Stimulated activated CD8-positive, alpha-beta memory T cell treated with anti-CD3 and anti-CD28 coated beads, Interleukin-4, amount 100 ng/mL, for 48 hours (primary cell): ENCODE data around the gene STAB1.
A peak's percentile ranks its signal among the peaks of the same experiment; 100 is the strongest.
"Not testable (repeated sequence)": the region's sequence is repeated elsewhere in the genome, so short reads cannot be mapped to it uniquely, and the experiment has no call there.

Experiments
- DNase-seq: peaks from one replicate; pipeline ENCODE4 v3.0.0-alpha.2; 2020

The STAB1 gene

DNA sequence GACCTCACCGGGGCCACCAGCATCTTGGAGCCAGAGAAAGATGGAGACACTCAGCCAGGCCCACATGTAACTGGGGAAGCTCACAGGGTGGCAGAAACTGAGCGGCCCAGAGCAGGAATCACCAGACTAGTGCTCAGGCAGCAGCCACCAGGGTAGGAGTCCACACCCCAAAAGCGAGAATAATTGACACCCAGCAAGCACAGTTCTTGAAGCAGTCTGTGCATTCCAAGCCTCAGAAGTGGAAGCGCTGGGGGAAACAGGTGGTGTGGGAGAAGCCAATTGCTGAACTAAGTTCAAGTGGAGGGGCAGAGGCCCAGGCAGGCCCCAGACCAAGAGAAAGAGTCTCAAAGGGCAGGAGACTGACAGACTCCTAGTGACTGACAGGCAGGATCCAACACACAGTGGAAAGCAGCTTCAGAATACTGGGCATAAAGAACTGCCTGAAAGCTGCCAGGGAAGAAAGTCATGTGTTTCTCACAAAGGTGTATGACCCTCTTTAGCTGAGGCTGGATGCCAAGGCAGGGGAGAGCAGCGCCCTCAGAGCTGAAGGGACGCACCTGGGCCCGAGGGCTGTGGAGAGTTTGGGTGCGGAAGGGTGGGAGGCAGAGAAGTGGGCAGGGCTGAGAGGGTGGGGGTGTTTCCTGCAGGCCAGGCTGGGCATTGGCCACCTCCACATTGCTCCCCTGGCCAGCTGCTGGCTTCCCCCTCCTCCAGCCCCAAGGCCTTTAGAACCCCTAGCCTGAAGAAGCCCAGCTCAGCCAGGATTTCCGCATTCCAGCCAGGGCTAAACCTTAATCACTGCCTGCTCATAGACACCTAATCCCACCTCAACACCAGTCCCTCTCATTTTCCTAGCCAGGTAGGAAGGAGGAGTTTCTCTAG is 30.8 kb downstream of the STAB1 start:
- no peak for DNase-seq

DNA sequence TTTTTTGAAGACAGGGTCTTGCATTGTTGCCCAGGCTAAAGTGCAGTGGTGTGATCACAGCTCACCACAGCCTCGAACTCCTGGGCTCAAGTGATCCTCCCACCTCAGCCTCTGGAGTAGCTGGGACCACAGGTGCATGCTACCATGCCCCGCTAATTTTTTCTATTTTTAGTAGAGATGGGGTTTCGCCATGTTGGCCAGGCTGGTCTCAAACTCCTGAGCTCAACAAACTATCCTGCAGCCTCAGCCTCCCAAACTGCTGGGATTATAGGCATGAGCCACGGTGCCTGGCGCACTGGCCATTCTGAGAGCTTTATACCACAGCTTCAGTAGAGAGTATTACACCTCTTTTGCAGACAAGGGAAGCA is 31.5 kb downstream of the STAB1 start:
- not testable (repeated sequence) for DNase-seq

DNA sequence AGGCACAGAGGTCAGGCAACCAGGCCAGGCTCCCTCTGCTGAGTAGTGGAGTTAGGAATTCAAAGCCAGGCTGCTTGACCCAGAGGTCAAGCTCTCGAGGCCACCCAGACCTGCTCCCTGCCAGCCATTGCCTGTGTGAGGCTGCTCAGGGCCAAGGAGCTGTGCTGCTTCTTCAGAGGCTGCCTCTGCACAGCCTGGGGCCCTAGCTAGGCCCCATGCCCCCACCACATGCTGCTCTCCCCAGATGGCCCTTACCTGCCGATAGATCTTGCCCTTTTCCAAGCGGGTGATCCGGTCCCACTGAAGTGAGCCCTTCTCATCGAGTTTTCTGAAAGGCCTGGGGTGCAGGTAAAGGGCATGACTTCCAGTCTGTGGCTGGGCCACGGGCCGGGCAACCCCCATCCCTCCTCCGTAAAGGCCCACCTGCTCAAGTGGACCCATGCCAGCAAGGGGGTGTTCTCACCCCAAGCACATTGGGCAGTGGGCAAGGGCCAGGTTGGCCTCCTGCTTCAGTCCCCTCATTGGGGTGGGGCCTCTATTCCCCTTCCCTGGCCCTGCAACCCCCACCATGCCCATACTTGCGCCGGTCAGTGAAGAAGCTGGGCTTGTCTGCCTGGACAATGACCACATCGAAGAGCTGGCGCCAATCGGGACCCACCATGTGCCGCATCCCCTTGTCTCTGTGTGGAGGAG is 32.0 kb downstream of the STAB1 start:
- no peak for DNase-seq

DNA sequence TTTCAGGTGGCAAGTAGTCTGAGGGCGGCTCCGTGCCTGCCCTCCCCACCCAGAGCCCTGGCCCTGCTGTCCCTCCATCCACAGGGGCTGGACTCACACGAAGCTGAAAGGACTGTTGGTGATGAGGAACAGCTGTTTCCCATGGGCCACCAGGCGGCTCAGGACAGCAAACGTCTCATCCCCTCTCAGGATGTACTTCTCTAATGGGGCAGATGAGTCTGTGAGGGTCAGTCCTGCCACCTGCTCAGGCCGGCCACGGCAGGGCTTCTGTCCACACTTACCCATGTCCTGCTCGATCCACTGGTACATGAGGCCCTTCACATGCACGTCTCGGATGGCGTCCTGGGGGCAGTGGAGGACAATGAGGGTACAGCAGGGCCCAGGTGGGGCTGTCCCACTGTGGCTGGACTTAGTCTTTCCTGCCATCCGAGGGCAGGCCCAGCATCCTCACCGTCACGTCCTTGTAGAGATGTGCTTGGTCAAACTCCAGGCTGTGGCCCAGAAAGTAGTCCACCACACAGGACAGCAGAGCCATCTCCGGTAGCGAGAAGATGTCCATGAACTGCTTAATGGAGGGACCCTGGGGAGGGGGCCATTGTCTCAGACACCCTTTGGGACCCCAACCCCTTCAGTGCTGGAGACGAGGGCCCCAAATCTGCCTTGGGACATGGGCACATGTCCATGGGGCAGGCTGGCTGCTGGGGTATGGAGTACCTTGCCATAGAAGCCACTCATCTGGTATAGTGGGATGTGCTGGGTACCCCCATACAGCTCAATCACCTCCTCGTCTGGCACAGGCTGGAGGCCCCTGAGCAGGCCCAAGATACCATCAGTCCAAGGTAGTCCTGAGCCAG is 32.8 kb downstream of the STAB1 start:
- DNase-seq: no peak

DNA sequence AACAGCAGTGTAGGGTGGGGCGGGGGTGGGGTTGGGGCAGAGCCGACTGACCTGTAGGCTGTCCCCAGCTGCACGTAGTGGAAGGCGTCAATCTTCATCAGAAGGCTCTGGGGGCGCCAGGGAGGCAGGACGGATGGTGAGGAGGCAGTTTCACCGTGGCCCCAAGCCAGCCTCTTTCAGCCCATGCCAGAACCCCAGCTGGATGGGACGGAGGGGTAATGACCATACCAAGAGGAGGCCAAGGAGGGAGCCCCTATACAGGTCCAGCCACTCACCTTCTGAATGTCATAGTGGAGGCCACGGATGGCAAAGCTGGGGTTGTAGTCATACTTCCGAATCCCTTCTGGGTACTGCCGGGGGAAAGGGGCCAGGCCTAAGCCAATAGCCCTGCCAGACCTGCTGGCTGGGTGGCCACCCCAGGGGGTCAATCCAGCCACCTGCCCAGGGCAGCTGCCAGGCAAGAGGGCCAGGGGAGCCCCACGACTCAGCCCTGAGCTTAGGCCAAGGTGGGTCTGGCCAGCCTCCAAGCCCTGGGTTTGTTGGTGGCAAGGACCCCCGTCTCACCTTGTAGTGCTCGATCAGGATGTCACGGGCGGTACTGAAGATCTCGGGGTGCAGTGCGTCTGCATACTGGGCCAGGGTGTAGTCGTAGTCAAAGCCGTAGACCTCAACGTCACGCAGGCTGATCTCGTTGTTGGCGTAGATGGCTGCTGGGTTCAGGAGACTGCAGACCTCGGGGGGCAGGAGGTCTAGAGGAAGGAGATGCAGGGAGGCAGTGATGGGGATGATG is 33.6 kb downstream of the STAB1 start:
- DNase-seq: no peak

DNA sequence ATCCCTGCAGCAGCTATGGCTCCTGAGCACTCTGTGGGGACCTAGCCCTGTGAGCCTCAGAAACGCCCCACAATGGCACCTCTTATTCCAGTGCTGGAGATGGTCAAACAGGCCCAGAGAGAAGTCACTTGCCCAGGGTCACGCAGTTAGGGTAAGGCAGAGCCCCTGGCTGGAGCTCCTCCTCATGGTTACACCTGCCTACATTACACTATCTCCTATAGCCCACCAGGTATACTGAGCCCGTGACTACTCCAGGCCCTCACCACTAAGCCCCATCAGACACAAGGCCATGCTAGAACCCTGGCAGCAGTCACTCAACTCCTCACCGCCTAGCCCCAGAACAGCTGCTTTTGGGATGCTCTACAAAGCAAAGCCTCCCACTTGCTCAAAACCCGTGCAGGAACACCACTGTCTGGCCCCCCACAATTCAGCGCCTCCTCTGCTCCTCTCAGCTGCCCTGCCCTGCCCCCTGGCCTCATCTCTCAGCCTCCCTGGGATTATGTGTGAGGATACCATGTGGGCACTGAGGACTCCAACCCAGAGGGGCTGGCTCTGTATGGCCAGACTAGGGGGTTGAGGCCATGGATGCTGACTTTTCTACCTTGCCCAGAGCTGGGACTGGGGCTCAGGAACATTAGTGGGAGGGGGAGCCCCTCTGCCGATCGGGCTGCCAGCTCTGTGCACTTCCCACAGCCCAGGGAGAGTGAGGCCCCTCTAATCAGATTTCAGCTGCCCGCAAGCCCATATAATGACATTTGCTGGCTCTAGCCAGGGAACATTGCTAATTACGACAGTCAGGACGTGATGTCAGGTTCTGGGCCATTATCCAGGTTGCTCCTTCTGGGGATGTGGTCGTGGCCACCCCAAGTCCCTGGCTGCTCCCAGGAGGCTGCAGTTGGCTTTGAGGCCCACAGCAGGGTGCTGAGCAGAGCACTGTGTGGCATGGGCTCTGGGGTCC is 34.5 kb downstream of the STAB1 start:
- no peak for DNase-seq

DNA sequence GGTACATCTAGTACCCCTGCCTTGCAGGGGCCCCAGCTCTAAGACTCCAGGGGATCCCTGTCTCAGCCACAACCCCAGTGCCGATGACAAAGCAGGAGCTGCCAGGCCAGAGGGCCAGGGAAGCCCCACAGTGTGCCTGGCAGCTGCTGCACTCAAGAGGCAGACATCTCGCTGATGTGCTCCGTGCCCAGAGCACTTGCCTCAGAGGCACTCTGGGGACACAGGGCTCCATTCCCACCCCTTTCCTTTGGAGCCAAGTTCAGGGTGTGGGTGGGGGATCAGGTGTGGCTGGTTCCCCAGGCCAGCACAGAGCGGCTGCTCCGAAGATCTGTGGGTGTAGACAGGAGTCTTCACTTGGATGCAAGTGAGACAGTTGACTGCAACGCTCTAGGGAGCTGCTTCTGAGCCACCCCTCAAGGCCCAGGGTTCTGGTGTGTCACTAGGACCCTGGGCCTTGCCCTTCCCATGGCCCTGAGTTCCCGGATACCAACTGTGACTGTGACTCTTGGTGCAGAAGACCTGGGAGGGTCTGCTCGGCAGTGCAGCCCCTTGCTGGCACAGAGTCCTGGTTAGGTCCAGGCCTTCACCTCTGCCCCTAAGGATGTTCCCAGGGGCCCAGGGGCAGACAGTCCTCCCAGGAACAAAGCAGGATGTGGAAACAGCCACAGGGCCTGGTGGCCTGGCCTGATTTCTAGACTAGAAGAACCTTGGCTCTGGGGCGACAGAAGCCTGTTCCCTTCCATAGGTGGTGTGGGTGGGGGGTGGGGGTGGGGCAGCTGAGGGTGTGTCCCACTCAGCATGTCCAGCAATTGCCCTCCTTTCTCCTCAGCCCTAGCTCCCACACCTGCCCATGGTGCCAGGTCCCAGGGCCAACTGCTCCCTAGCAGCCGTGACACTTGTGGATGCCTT is 36.0 kb downstream of the STAB1 start:
- DNase-seq: no peak

DNA sequence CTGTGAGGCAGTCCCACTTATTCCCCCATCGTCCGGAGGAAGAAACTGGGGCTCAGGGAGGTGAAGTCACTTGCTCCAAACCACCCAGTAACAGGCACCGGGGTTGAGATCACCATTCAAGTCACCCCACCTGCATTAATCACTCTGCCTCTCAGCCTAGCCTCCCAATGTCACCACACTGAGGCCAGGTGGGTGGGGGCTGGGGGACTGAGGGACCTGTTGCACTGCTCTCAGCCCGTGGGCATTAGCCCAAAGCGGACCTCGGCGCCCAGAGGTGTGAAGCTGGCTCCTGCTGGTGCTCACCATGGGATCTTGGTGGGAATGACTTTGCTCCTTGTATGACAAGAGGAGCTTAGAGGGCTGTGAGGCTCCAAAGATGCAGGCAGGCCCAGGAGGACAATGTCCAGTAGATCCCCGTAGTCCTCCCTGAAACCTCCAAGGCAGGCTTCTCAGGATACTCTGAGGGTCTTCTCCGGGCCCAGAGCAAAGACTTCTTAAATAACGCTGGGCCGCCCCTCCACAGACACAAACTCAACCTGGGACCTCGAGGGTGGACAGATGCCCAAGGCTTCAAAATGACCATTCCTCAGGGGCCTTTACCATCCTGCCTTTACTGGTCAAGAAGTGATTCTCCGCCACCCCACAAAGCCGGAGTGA is 36.9 kb downstream of the STAB1 start:
- DNase-seq: no peak

DNA sequence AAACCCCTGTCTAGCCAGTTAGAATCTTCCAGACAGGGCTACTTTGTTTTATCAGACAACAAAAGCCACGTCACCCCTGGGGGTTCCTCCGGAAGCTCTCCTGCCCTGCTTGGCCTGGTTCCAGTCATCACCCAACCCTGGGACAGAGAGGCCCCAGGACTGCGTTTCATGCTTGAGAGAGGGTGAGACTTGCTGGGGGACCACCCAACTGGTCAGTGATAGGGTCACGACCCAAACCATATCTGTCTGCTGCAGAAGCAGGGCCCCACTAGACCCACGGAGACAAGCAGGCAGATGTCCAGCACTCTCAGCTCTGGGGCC is 37.3 kb downstream of the STAB1 start:
- peak; percentile 56 for DNase-seq

DNA sequence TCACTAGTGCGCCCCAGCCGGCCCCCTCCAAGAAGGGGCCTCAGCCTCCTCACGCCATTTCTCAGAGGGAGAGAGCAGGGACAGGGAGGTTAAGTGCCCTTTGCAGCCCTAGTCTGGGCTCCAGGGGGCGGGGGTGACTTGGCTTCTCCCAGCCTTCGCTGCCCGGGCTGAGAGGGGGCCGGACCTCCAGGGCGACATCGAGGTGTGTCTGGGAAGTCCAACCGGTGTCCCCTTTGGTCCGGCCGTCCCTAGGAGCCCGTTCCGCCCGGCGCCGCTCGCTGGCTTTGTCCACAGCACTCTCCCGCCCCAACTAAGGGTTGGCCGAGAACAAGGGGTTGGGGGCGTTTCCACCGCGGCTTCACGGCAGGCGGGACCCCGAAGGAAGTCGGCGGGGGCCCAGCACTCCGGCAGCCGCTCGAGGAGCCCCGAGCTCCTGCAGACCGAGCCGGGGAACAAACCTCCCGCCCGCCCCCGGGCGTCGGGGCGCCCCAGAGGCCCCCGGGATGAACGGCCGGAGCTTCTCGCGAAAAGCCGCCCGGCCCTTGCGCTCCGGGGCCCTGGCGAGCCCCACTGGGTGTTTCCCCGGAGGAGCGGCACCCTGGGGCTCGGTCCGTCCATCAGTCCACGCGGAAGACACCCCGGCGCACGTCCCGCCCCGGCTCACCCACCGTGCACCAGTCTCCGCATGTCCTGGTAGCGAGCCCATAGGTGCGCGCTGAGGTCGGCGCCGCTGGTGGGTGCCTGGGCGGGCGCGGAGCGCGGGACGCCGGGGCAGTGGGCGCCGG is 37.9 kb downstream of the STAB1 start:
- DNase-seq: peak; percentile 50

DNA sequence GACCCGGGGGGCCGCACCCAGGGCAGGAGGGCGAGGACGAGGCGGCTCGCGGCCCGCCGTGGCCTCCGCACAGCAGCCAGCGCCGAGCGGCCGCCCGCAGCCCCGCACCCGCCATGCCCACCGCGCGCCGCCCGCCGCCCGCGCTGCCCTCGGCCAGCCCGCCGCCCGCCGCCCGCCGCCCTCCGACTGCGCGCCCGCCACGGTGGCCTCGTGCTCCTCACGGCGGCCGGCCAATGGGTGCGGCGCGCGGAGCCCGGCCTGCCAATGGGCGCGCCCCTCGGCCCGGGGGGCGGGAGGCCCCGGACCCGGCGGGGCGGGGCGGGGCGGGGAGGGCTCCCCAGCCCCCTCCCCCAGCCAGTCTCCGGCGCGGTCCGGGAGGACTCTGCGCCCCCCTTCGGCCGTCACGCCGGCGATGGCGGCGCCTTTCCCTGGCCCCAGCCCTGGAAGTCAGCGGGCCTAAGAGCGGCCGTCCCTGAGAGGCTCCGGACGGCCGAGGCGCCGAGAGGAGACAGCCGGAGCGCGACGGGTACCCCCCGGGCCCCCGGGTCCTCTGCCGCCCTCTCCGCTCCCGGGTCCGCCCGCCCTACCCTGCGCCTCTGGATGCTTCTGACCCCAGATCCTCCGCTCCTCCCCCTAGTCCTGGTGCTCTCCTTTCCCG is 38.6 kb downstream of the STAB1 start, which contains the start of gene NT5DC2:
Gene NT5DC2, minus strand, starts transcription at position 235 of the 658 bp plus-strand sequence. Its CDS starts 120 bp downstream, at position 115.
- peak; percentile 79 for DNase-seq

DNA sequence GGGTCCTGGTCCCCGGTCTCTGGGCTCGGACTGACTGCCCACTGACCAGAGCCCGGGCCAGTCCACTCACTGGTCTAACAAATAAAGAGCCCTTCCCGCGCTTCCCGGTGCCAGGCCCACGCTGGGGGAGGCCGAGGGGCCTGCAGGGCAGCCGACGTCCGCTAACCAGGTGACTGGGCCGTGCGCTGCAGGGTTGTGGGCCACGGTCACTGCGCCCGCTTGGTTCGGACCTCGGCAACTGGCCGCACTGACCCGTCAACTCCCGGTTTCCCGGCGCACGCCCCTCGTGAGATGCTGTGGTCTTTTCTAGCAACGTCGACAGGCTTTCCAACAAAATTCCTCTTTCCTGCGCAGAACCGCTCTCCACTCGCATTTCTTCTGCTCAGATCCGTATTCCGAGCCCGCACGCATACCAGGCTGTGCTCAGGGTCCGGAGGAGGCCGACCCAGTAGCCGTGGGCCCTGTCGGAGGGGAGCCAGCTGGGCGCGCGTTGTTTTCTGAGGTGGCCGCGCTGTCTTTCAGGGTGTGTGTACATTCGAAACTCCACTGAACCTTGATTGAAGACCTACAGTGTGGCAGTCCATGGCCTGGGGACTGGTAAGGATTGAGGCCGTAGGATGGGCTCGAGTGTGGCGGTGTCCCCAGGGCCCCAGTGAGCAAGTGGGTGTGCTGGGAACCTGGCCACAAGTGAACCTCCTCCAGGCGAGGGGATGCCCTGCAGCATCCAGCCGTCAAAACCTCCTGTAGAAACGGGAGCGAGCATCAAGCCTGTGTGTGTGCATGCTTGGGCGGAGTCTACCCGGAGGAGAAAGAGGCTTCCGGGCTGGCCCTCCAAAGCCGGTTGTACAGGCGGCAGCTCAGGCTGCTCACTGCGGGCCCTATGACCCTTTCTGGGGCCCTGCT is 39.4 kb downstream of the STAB1 start:
- DNase-seq: peak; percentile 25

DNA sequence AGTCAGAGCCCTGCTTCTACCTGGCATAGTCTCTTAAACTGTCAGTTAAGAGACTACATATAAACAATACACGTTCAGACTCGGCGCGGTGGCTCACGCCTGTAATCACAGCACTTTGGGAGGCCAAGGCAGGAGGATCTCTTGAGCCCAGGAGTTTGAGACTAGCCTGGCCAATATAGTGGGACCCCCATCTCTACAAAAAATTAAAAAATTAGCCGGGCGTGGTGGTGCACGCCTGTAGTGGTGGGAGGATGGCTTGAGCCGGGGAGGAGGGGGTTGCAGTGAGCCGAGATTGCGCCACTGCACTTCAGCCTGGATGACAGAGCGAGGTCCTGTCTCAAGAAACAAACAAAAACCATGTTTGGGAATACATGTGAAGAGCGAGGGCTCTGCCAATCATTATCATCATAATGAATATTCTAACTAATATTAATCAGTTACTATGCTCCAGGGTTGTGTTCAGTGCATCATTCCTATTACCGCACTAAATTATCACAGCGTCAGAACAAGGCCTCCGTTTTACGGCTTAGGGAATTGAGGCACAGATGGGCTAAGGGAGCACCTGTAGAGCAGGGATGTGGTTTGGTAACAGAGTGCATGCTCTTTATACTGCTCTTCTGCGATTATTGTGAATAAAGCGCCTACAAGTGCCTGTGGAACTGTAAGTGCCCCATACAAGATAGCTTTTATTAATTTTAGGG is 40.4 kb downstream of the STAB1 start:
- DNase-seq: peak; percentile 23

DNA sequence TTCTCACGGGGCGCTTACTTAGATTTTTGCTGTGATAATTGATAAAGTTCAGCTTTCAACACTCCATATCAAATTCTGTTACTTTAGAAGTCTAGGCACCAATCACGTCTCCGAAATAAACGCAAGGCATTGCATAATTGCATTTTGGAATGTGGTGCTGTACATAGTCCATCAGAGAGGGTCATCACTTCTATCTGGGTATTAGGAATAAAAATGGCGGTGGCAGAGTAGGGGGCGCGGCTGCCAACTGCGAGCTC is 40.9 kb downstream of the STAB1 start:
- DNase-seq: no peak

DNA sequence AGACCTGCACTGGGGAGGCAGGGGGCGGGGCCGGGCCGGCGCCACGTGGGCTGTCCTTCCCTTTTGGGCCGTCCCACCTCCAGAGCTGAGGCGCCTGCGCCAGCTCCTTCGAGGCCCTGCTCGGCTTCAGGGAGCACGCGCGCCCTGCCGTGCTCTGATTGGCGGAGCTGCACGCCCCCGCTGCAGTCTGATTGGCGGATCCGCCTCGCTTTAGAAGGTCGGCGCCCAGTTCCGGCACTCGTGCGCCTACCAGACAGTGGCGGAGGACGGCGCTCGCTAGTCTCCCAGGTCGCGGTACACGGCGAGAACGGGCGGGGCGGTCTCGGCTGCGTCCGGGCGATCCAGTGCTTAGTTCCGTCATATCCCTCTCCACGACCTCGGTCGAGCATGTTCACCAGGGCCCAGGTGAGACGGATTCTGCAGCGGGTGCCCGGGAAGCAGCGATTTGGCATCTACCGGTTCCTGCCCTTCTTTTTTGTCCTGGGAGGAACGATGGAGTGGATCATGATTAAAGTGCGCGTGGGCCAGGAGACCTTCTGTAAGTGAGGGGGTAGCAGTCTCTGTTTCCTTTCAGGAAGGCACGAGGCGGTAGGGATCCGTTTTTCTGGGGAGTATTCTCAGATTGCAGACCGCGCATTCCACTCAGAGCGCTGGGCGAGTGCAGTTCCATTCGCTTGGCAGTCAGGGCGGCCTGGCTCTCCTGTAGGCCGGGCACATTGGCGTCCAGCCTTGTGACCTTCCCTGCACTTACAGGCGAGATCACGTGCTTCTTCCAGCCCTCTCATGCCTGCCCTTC is 41.4 kb downstream of the STAB1 start, which contains the start of gene UQCC5:
Gene UQCC5, plus strand, starts transcription at position 237 of the 796 bp plus-strand sequence. Its CDS starts 151 bp downstream, at position 388.
- DNase-seq: peak; percentile 96

DNA sequence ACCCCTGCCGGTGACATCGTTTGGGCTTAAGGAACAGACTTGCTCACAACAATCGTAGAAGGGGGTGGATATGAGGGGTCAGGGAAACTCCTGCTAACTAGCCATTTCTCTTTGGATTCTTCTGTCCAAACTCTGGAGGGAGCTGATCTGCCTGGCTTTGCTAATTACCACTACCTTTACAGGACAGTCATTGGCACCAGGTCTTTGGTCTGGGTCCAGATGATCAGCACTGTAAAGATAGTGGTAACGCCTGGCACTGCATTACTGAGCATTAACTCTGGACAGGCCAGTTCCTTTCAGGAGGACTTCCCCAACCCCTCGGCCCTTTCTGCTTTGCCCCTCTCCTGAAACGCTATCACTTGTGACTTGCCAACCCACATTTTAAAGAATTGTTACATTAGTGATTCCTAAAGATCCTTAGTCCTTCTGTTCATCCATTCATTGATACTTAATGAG is 42.1 kb downstream of the STAB1 start:
- no peak for DNase-seq
